GM19239 (cell line): ENCODE measurements around the gene STING1.
"Not testable (repeated sequence)": the region's sequence is repeated elsewhere in the genome, so short reads cannot be mapped to it uniquely, and the experiment has no call there.

Experiments
- DNase-seq: peaks from one replicate; pipeline ENCODE4 v3.0.0; 2011; ENCODE audit warnings: low spot score; ENCODE audit not compliant: insufficient read length
- FAIRE-seq: peaks from 2 replicates; lab custom pipeline; 2011; peaks lifted over from hg19 to GRCh38; lab: Jason Lieb, UNC

STING1 gene

DNA sequence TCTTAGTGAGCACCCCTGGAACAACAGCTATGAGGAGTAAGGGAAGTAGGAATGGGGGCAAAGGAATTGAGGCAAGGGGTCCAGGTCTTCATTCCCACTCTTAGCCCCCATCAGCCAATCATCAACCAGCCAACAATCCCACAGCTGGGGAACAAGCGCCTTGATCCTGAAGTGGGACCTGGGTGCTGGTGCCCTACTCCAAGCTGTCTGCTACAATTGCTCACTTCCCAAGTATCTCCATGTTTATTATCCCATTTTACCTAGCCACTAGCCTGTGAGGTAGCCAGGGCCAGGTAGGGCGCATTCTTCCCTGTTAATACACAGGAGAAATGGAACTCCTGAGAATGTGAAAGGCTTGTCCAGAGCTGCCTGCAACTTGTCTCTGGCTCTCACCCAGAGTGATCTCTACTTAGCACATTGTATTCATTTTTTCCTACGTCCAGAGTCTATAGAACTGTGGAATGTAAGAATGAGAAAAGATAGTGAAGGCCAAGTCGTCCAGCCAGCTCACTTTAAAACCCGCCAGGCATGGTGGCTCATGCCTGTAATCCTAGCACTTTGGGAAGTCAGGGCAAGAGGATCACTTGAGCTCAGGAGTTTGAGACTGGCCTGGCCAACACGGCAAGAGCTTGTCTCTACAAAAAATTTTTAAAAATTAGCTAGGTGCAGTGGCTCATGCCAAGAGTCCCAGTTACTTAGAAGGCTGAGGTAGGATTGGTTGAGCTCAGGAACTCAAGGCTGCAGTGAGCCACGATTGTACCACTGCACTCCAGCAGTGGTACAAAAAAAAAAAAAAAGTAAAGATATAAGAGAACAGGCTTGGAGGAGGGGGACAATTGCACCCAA is 37.0 kb downstream of the STING1 start:
- no peak for DNase-seq
- no peak for FAIRE-seq

GRCh38 chr5:139443831-139444453 is 38.6 kb downstream of the STING1 start:
- no peak for FAIRE-seq
- no peak for DNase-seq

DNA sequence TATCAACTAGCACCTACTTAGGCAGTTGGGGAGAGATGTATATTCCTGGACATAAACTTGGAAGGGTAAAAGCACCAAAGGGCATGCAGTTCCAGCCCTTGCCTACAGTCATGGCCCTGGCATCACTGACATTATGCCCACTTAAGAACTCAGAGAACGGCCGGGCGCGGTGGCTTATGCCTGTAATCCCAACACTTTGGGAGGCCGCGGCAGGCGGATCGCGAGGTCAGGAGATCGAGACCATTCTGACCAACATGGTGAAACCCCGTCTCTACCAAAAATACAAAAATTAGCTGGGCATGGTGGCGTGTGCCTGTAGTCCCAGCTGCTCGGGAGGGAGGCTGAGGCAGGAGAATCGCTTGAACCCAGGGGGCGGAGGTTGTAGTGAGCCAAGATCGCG is 42.1 kb downstream of the STING1 start:
- not testable (repeated sequence) for FAIRE-seq, DNase-seq

- FAIRE-seq (peak; percentile 82), DNase-seq (peak; percentile 76)
Observed at GRCh38 chr5:139439013-139439903, 43.3 kb downstream of the STING1 start, which contains the start of gene DNAJC18. Gene DNAJC18 (minus strand): TSS chr5:139439525. CDS start chr5:139439445, 80 bp downstream.

DNA sequence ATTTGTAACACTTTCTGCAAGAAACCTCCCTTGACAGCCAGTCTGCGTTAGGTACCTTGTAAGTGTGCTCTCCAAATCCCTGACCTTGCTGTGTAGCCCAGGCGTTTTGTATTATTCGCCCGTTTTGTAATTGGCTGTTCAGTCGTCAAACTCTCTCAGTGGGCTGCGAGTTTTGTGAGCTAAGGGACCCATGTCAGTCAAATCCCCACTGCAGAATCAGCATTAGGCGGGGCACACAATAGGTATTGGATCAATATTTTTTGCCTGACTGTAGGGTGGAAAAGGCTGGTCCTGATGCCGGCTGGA is 43.9 kb downstream of the STING1 start:
- no peak for DNase-seq
- FAIRE-seq = peak; percentile 40

GRCh38 chr5:139435676-139436075 is 46.9 kb downstream of the STING1 start:
- FAIRE-seq = no peak
- no peak for DNase-seq

- no peak for DNase-seq
- no peak for FAIRE-seq
Observed at GRCh38 chr5:139431706-139432105, 50.9 kb downstream of the STING1 start.

- DNase-seq (no peak), FAIRE-seq (no peak)
Observed at GRCh38 chr5:139430015-139430414, 52.5 kb downstream of the STING1 start.

DNA sequence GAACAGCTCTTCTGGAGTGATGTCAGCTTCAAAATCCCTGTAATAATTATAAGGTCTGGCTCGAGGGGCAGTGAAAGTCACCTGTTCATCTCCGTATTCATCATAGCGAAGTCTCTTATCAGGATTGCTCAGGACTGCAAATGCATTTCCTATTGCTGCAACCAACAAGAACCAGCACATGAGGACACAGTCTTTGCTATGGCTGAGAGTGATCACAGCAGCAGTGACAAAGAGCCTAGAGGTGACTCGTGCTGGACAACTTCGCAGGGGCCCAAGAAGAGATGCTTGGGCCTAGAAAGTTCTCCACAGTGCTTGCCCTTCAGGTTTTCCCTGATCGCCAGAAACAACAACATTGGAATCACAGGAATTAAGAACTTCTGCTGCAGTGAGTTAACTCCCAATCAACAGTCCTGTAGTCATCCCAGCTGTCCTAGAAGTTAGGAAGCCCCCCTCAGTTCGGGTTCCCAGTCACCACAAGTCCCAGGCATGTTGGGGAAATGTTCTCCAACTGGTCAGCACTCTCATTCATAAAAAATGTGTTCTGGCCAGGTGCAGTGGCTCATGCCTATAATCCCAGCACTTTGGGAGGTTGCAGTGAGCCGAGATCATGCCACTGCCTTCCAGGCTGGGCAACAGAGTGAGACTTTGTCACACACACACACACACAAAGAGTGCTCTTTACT is 56.2 kb downstream of the STING1 start:
- DNase-seq (no peak), FAIRE-seq (no peak)
